ENCODE measurements around the gene SP8. TPM values are rescaled to one million over a fixed set of nuclear protein-coding genes. Genes with fewer than 3 reads are reported as not detected.

SP8 gene
- total RNA-seq, 2 donors from 2014 or later = 0.15 TPM; not detected in 1

GRCh38 chr7:20741801-20742200, 44.9 kb downstream of the SP8 start:
- no peaks in the 10 kb centered on the region for H3K27me3 ChIP-seq
- H3K9ac ChIP-seq (ENCODE audit: low read depth in 2 of 2, low read length in 2 of 2) = no peak overlapping the region
- no peaks in the 10 kb centered on the region for H3K9me3 ChIP-seq
- TF ChIP-seq, protein P1, sequence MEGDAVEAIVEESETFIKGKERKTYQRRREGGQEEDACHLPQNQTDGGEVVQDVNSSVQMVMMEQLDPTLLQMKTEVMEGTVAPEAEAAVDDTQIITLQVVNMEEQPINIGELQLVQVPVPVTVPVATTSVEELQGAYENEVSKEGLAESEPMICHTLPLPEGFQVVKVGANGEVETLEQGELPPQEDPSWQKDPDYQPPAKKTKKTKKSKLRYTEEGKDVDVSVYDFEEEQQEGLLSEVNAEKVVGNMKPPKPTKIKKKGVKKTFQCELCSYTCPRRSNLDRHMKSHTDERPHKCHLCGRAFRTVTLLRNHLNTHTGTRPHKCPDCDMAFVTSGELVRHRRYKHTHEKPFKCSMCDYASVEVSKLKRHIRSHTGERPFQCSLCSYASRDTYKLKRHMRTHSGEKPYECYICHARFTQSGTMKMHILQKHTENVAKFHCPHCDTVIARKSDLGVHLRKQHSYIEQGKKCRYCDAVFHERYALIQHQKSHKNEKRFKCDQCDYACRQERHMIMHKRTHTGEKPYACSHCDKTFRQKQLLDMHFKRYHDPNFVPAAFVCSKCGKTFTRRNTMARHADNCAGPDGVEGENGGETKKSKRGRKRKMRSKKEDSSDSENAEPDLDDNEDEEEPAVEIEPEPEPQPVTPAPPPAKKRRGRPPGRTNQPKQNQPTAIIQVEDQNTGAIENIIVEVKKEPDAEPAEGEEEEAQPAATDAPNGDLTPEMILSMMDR (IDR thresholded peaks at IDR 0.05) = no peak
- H3K27ac ChIP-seq = no peak overlapping the region
- intact Hi-C loops (cut with DNase I) = no loop called here
- DNase-seq = no peak
- H3K4me1 ChIP-seq = no peaks in the 10 kb centered on the region
- no peaks in the 10 kb centered on the region for H3K36me3 ChIP-seq
- H3K4me3 ChIP-seq = no peak overlapping the region

DNA sequence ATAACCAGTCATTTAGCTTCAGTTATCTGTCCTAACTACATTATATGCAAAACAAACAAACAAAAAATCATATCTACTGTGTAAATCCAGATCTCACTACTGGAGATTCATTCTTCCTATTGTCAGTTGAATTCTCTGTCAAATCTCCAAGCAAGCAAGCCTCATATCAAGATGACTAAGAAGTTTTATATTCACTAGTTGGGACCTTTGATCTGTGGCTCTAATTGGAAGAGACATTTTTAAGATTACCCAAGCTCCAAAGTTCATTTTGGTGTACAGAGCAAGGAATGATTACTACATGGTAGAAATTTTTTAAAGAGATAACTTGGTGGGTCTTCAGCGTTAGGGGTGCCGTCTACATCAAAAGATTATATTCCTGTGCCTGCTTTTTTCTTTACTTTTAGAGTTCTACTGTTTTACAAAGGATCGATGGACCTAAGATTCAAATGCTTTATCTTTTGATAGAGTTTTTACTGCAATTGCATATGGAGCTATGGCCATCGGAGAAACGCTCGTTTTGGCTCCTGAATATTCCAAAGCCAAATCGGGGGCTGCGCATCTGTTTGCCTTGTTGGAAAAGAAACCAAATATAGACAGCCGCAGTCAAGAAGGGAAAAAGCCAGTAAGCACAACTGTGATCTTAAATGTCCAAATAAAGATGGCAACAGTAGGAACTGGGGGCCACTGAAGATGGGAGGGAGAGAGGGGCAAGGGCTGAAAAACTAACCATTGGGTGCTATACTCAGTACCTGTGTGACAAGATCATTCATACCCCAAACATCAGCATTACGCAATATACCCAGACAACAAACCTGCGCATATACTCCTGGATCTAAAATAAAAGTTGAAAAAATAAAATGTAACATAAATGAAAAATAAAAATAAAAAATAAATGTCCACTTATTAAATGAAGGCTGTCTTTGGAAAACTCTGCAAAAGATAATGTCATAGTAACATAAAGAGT, 47.9 kb downstream of the SP8 start:
- TF ChIP-seq, protein P1 (IDR thresholded peaks at IDR 0.05) = no peak

GRCh38 chr7:20737840-20738448, 48.7 kb downstream of the SP8 start:
- TF ChIP-seq, protein P1 (IDR thresholded peaks at IDR 0.05) = no peak
- no peaks in the 10 kb centered on the region for H3K4me1 ChIP-seq
- no peaks in the 10 kb centered on the region for H3K9me3 ChIP-seq
- H3K4me3 ChIP-seq = no peak overlapping the region
- no peak overlapping the region for H3K9ac ChIP-seq (ENCODE audit: low read depth in 2 of 2, low read length in 2 of 2)
- no peaks in the 10 kb centered on the region for H3K27me3 ChIP-seq
- no peaks in the 10 kb centered on the region for H3K36me3 ChIP-seq
- no peak for DNase-seq
- no peak overlapping the region for H3K27ac ChIP-seq
- intact Hi-C loops (cut with DNase I) = no loop called here

More for the DNA sequence above, 47.9 kb downstream of the SP8 start:
- H3K4me1 ChIP-seq = no peaks in the 10 kb centered on the region
- no peaks in the 10 kb centered on the region for H3K9me3 ChIP-seq
- DNase-seq = no peak
- no peak overlapping the region for H3K4me3 ChIP-seq
- H3K9ac ChIP-seq (ENCODE audit: low read depth in 2 of 2, low read length in 2 of 2) = no peak overlapping the region
- no peak overlapping the region for H3K27ac ChIP-seq
- intact Hi-C loops (cut with DNase I) = no loop called here
- H3K27me3 ChIP-seq = no peaks in the 10 kb centered on the region
- H3K36me3 ChIP-seq = no peaks in the 10 kb centered on the region

GRCh38 chr7:20735346-20736065, 51.2 kb downstream of the SP8 start:
- H3K27ac ChIP-seq = no peak overlapping the region
- H3K9me3 ChIP-seq = no peaks in the 10 kb centered on the region
- H3K4me1 ChIP-seq = no peaks in the 10 kb centered on the region
- H3K27me3 ChIP-seq = no peaks in the 10 kb centered on the region
- no peak overlapping the region for H3K9ac ChIP-seq (ENCODE audit: low read depth in 2 of 2, low read length in 2 of 2)
- H3K4me3 ChIP-seq = no peak overlapping the region
- no peak for DNase-seq
- intact Hi-C loops (cut with DNase I) = no loop called here
- TF ChIP-seq, protein P1 (IDR thresholded peaks at IDR 0.05) = no peak
- no peaks in the 10 kb centered on the region for H3K36me3 ChIP-seq

Other genes with a start within 250 kb of the SP8 start
- 1 to 10 TPM in 1 of 2 donors, under 1 TPM in 1; 0.32 to 1.3 TPM for gene ABCB5, start 171.2 kb downstream of the SP8 start, total RNA-seq